GM21786 (cell line): Measurements from ENCODE around the gene RPN2.
"Not testable (repeated sequence)": the region's sequence is repeated elsewhere in the genome, so short reads cannot be mapped to it uniquely, and the experiment has no call there.

ENCODE experiments used
- ATAC-seq: cut with Tn5 transposase; IDR thresholded peaks from one replicate; pipeline ENCODE4 v1.9.1; 2021; ENCODE audit not compliant: unreplicated experiment

The RPN2 gene

GRCh38 chr20:37178839-37179682 lies at the start of gene RPN2, which contains the start of gene MROH8:
RPN2 (plus strand) TSS chr20:37179330; CDS start chr20:37179357, 27 bp downstream.
MROH8 (minus strand) TSS chr20:37179548.
- peak; percentile 91 for ATAC-seq

GRCh38 chr20:37131486-37131885 lies 47.6 kb upstream of the RPN2 start:
- ATAC-seq = no peak

DNA sequence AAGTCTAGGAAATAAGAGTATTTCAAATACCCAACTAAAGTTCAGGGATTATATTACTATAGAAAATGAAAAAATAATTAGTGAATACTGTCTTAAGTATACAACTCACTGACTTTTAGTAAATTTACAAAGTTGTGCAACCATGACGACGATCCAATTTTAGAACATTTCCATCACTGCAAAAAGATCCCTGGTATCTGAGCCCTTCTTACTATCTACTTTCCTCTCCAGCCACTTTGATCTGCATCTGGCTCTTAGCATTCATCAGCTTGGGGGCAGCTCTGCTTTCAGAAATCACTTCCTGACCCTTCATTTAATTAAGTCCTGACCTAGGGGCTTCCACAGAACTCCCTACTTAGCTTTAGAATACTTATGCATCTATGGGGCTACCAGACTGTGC lies 45.2 kb upstream of the RPN2 start:
- no peak for ATAC-seq

- ATAC-seq = no peak
Observed at GRCh38 chr20:37137547-37137946, 41.6 kb upstream of the RPN2 start.

- no peak for ATAC-seq
Observed at GRCh38 chr20:37142708-37143107, 36.4 kb upstream of the RPN2 start.

- ATAC-seq = no peak
Observed at GRCh38 chr20:37144856-37145404, 34.2 kb upstream of the RPN2 start.

DNA sequence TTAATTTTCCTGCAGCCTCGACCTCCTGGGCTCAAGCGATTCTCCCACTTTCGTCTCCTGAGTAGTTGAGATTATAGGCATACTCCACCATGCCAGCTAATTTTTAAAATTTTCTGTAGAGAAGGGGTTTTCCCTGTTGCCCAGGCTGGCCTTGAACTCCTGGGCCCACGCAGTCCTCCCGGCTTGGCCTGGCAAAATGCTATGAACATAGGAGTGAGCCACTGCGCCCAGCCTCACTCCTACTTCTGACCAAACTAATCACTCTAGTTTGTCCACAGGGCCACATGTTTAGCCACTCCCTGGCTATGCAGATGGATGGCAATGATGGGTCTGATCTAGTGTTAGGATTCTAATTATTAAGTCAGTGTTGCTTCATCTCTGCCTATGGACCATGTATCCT lies 31.9 kb upstream of the RPN2 start:
- ATAC-seq = no peak

GRCh38 chr20:37150864-37151263 lies 28.3 kb upstream of the RPN2 start:
- not testable (repeated sequence) for ATAC-seq

- no peak for ATAC-seq
Observed at GRCh38 chr20:37151529-37151928, 27.6 kb upstream of the RPN2 start.

GRCh38 chr20:37152284-37152683 lies 26.8 kb upstream of the RPN2 start:
- ATAC-seq = no peak

DNA sequence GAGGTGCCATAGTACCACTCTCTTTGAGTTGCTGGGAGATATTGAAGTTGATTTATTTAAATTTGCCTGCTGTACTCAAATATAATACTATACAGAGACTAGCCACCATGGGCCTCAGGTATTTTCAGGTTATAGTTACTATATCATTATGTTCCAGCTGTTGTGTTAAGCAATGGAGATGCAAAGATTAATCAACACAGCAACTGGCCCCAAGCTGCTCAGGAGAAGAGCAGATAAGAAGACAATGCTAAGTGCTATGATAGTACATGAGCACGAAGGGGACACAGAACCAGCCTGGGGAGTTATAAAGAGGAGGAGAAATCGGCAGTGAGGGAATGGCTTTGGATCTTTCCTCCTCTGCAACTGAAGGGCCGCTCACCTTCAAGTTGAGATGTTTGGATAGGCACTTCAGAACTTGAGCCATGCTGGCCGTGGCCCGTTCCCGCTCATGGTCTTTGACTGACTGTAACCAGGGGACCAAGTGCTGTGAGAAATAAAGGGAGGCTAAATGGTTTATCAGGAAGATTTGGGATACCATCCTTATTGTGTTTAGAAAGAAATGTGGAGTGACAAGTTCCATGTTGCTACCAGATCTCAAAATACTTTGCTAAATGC lies 24.3 kb upstream of the RPN2 start:
- no peak for ATAC-seq

- no peak for ATAC-seq
Observed at GRCh38 chr20:37155987-37156386, 23.1 kb upstream of the RPN2 start.

DNA sequence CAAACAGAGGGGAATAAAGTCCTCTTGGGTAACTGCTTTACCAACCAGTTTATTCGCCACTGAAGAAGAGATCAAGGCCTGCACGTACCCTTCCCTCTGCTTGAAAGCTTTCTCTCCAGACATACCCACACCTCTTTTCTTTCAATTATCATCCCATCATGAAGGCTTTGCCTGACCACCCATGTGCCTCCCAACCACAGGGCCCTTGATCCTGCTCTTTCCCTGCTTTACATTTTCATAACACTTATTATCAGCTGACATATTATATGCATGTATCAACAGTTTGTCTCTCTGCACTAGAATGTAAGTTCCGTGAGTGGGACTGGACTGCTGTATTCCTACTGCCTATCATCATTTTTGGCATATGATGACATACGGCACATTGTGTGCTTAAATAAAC lies 20.9 kb upstream of the RPN2 start:
- ATAC-seq = no peak

GRCh38 chr20:37160683-37161082 lies 18.4 kb upstream of the RPN2 start:
- ATAC-seq = no peak

DNA sequence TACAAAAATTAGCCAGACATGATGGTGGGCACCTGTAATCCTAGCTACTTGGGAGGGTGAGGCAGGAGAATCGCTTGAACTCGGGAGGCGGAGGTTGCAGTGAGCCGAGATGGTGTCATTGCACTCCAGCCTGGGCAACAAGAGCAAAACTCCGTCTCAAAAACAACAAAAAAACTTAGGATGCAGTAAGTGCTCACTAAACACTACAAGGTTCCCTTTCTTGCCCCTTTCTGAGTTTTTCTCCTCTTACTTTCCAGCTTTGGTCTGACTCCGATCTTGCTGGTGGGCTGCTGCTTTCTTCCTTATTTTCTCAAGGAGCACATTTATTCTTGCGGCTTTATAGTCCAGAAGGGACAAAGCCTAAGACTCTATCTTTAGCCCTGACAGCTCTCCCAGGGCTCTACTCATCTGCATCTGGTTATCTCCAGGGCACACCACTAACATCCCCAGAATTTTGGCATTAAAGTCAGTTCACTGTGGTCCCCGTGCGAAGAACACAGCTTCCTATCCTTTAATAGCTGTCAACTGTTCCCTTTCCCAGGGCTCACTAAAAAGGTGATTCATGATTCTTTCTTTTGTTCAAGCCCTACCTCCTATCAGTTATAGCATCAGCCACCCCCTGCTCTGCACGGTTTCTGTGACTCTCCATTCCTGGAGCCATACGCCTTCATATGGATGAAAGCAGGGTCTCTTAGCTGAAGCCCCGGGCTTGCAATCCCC lies 17.1 kb upstream of the RPN2 start:
- no peak for ATAC-seq

DNA sequence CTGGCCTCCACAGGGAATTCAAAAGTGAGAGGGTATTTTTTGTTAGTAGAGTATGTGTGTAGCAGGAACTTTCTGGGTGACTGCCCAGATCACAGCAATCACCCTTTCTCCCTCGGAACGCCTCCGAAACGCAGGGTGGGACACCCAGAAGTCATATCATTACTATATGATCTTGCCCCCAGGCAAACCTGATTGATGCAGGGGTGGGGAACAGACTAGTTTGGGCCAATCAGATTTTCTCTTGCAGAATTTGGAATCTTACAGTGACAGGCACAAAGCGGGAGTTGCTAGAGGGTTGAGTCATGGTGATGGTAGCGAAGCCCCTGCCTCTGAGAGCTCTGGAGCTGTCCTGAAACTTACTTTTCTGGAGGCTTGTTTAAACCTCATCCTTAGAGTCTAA lies 16.5 kb upstream of the RPN2 start:
- ATAC-seq = no peak

- no peak for ATAC-seq
Observed at GRCh38 chr20:37163832-37164554, 15.1 kb upstream of the RPN2 start.

GRCh38 chr20:37165031-37165430 lies 14.1 kb upstream of the RPN2 start:
- no peak for ATAC-seq

DNA sequence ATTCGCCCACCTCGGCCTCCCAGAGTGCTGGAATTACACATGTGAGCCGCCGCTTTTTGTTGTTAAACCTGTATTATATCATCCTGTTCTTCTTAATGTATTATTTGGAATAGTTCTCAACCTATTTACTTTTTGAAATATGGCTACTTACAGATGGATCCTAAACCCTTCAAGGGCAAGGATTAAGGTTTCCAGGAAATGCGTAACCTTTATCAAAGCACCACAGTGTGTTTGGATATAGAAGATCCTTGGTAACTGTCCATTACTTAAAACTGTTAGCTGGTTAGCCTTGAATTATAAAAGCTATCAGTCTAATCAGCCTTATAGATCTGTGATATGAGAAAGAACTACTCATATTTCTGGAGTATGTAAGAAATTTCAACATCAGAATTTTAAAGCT lies 12.3 kb upstream of the RPN2 start:
- ATAC-seq = no peak

DNA sequence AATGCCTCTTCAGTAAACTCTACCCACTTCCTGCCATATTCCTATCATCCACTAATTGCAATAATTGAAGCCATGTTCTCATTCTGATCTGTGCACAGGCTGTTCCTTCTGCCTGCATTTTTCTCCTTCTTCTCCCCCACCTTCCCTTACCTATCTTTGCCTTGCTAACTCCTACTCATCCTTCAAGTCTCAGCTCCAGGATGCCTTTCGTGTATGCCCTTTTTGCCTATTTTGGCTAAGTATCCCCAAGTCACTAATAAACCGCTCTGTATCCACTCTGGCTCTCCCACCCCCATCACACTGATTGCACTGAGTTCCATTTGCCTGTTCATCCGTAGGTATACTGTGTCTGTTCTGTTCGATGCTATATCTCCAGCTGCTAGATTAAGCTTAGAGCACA lies 6.3 kb upstream of the RPN2 start:
- no peak for ATAC-seq
